ENCODE results near the gene GNA14.
"Not testable (repeated sequence)": the region's sequence is repeated elsewhere in the genome, so short reads cannot be mapped to it uniquely, and the experiment has no call there.

GNA14 gene

DNA sequence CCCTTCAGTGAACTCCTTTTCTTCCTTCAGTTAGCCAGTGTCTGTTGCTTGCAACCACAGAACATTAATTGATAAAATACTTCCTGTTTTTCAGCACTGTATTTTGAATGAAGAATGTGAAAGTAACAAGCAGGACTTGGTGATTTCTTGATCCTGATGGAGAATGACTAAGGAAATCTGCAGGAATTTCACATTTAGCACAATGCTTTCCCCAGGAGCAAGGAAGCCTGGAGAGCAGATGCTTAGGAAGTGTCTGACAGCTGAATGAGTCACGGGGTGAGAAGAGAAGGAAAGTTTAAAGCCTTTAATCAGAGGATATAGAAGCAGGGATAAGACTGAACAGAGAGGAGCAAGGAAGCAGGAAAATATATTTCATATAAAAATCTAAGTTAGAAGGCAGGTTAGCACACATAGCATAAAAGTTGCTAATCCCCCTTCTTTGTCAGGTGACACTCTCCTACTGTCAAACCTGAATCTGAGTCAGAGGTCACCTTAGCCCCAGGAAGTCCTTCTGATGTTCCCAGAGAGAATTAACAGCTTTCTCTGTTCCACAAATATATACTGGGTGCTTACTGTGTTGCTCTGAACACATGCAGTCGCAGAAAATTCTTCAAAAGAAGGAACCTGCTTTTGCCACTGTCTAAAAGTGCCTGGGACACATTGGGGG, 59.7 kb downstream of the GNA14 start:
- DNase-seq (ENCODE audit: low spot score), result peak; percentile 41

DNA sequence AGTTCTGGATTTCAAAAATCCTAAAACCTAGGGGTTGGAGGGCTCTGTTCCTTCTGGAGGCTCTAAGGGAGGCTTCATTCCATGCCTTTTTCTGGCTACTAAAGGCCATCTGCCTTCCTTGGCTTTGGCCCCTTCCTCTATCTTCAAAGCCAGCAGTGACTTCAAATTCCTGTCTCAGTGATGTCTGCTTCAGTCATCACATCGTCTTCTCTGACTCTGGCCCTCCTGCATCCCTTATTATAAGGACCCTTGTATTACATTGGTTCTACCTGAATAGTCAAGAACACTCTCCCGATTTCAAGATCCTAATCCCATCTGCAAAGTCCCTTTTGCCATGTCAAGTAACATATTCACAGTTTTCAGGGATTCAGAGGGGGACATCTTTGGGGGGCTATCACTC, 60.3 kb downstream of the GNA14 start:
- no peak for DNase-seq (ENCODE audit: low spot score)

DNA sequence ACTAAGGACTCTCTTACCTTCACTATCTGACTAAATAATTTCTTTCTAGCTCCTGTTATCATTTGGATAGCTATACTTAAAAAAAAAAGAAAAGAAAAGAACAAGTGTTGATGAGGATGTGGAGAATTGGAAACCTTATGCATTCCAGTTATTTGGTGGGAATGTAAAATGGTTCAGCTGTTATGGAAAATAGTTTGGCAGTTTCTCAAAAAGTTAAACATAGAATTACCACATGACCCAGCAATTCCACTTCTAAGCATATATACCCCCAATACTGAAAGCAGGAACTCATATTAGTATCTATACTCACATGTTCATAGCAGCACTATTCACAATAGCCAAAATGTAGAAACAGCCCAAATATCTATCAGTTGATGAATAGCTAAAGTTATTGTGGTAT, 61.1 kb downstream of the GNA14 start:
- DNase-seq (ENCODE audit: low spot score), result no peak

DNA sequence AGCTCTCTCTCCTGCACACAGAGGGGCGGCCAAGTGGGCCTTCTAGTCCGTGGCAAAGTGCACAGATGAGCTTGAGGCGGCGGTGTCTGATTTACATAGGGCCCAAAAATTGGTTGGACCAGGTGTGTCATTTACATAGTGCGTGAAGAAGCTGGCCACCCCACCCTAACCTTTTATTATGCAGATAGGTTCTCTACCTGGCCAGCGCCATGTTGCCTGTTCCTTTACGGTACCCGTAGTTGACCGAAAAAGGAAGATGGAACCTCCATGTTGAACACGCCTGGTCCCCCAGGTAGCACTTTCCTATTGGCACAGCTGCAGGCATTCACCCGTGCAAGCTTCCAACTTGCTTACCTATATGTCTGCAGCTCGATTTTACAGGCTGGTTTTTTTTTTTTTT, 61.5 kb downstream of the GNA14 start:
- DNase-seq (ENCODE audit: low spot score), result no peak

DNA sequence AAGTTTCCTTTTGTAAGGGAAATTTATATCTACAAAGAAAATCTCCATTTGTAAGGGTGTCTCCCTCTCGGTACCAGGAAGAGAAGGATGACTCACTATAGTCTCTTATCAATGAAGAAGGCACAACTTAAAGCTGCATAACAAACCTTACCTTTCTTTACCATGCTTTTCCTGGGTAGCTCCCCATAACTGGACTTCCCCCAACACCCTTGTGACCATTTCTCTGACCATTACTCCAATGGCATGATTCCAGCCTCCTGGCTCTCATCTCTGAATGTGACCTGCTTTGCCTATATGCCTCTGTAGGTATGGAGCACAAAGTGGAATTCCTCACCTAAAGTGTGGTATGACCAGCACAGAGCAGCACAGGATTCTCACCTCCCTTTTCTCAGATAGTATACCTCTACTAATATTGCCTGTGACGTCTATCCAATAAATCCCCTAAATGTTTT, 62.8 kb downstream of the GNA14 start:
- DNase-seq (ENCODE audit: low spot score), result no peak

DNA sequence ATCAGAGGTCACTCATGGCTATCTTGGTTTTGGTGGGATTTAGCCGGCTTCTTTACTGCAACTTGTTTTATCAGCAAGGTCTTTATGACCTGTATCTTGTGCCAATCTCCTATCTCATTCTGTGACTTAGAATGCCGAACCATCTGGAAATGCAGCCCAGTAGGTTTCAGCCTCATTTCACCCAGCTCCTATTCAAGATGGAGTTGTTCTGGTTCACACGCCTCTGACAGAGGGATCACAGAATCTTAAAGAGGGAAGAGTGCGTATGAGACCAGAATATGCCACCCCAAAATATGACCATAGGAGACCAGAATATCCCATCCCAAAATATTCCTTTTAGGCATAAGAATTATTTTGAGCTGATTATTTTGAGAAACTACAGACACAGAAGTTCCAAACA, 63.2 kb downstream of the GNA14 start:
- not testable (repeated sequence) for DNase-seq (ENCODE audit: low spot score)

DNA sequence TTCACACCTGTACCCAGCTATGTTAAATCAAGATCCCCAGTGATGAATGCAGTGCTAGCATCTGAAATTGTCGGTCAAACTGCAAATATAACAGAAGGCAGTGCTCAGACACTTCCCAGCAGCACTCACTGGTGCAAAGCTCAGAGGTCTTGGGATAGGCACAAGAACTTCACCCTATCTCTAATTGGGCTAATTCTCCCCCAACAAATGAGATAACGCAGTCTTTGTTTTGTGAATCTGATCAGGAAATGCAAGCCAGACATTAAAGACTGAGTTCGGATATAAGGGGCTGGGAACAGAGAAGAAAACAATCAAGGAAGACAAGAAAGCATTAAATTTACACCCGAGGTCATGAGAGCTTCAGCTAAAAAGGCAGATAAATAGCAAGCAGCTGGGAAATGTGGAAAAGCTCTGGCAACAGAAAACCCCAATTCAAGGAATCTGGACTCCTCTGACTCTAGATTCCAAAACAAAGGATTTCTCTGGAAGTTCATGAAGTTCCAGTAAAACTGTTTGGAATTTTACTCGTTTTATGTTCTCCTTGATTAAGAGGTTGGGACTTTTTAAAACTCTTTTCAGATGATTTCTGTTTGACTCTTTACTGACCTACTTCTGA, 65.1 kb downstream of the GNA14 start:
- no peak for DNase-seq (ENCODE audit: low spot score)

DNA sequence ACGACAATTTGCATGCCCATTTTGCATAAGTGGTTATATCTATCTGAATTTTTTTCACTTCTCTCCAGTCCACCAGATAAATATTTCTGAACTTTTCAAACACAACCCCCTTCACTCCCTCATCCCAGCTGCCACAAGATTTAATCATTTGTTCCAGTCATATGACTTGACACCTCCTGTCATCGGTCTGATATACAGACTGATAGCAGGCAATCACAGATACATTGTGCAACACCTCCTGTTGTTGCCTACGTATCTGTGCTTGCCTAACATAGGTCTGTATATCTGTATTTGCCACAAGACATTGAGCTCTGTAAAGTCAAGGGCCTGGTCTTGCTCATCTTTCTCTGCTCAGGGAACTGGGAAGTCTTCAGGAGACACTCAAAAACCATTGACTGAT, 65.6 kb downstream of the GNA14 start:
- no peak for DNase-seq (ENCODE audit: low spot score)

DNA sequence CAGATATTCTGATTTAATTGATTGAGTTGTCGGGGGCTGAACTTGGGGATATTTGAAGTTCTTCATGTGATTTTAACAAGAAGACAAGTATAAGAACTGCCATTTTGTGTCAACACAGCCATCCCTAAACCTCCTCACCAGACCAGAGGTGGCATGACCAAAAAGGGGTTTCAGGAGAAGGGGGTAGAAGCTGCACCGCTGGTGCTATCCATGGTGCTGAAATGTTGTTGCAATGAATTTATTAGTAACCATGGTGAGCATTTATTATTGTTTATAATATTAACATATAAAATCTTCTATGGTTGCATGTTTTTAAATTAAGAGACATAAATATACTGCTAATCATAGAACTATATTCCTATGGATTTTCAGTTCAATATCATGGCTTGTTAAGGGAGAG, 72.3 kb downstream of the GNA14 start:
- DNase-seq (ENCODE audit: low spot score), result no peak

DNA sequence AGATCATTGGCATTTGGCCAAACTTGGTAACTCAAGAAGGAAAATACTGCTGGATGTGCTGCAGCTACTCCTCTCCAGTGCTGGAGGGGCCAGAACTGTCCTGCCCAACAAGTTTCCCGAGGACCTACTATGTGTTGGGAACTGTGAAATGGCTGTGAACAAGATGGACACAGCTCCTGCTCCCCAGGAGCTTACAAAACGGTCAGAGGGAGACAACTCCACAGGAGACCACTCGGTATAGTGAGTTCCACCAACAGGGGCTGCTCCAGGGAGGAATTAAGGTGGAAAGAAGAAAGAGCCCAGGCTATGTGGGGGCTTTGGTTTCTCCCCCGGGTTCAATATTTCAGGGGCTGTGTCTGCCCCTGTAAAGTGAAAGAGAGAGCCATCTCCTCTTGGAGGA, 78.8 kb downstream of the GNA14 start:
- DNase-seq (ENCODE audit: low spot score), result no peak

DNA sequence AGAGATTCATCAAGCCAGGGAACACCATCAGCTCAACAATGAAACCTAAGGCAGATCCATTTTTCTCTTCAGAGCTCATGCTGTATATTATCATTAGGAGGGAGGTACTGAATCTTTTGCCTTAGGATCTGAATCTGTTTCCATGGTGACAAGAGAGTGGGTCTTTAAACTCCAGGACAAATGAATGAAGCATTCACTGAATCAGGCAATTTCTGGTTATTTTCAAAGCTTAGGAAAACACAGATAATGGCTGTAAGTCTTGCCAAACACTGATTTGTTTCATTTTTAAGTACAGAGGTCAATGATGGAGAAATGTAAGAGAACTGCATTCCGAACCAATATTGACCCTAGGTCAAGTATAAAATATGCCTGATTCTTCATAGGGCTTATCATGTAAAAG, 84.9 kb downstream of the GNA14 start:
- no peak for DNase-seq (ENCODE audit: low spot score)

DNA sequence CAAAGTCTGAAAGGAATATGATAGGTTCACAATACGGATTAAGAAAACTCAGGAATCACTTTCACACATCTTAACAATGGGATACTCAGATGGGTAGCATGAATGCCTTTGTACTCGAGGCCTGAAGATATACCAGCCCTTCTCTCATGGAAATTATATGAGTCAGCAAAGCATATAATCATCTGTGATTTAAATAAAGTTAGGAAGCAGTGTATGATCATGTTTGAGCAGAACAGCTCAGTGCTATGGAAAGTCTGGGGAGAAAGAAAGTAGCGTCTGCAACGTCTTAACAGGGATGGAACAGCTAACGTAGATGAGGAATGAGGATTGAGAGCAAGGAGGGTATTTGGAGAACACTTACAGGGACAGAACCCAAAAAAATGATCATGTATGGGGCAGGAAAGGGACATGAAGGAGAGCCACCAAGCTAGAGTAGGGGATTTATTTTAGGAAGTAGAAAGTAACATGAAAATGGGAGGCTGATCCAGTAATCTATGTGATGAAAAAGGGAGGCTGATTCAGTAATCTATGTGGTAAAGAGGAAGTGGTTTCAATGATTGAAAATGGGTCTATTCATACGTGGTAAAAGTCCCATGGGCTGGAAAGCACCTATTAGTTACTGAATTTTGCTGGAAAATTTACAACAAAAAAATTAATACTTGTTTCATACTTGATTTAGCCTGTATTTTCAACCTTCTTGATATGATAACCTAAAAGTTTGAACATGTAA, 85.9 kb downstream of the GNA14 start:
- DNase-seq (ENCODE audit: low spot score), result no peak

DNA sequence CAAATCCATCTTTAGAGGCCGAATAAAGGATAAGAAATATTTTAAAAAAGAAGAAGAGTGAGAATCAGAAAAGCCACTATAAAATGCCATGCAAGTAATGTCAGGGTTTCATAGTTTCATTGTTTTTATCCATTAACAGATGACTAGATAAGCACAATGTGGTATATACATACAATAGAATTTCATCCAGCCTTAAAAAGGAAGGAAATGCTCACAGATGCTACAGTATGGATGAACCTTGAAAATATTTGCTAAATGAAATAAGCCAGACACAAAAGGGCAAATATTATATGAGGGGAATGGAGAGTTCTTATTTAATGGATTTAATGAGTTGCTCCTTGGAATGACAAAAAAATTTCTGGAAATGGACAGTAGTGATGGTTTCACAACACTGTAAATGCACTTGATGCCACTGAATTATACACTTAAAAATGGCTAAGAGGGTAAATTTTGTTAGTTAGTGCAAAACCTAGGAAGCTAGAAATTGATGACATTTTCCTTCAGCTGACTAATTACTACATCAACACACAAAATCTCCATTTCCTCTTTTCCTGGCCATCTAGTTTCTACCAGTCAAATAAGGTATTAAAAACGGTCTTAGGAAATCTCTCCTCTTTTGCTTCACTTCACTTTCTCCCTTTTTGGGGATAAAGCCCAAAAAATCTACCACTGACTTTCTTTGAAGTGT, 86.6 kb downstream of the GNA14 start:
- DNase-seq (ENCODE audit: low spot score), result no peak

DNA sequence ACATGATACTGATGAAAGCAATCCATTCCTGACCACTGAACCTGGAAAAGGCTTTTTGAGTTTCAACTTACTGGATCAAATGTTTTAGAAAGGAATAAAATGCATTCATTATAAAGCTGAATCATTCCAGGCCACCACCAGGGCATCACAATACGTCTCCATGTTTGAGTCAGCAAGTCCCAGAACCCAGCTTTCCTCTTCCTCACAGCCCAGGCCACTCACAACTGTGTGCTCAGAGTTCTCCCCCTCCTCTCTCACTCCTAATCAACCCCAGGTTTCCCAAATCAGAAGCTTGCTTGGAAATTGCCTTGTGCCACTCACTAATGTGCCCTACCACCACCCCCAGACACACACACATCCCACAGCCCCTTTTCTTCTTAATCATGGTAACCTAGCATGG, 91.7 kb downstream of the GNA14 start:
- DNase-seq (ENCODE audit: low spot score), result no peak

DNA sequence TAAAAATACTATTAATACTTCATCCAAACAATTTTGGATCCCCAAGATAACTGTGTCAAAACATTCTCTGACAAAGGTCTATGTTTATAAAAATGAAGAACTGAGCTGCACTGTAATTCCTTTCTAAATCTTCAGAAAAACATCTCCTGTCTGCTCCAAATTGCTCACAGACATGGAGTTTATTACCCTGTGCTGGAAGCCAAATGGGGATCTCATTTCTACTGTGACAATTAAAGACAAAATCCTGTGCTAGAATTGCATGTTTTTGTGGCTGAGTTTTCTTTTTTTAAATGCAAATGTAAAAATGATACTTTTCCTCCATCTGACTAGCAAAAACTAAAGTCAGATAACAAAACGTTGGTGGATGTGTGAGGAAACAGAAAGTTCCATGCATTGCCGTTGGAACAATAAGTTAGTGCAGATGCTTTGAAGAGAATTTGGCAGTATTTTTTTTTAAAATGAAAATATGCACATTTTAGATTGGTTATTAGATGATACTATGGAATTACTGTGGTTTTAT, 93.5 kb downstream of the GNA14 start:
- DNase-seq (ENCODE audit: low spot score), result no peak

DNA sequence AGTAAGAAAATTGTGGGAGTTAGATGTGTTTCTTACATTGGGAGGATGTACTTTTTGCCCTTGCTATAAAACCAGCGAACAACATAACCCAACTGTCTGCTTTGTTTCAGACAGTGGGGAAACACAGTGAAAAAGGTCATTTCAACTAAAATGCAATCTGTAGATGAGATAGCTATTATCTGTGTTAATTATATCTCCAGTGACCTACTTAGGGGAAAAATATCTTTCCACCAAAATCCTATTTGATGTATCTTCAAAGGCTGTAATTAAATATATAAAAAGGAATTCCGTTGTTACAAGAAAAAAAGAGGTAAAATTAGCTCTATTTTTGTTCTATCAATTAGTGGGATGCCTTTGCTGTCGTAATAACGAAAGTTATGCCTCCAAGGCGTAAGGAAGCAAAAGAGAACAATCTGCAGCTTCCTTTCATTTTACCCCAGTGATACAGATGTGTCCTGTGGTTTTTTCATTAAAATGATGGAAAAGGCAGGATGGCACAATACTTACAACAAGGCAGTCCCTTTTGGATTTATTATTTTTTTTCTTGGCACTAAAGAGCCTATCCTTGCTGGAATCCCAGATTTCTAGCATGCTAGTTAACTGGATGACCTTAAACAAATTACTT, 100.9 kb downstream of the GNA14 start:
- DNase-seq (ENCODE audit: low spot score), result no peak

DNA sequence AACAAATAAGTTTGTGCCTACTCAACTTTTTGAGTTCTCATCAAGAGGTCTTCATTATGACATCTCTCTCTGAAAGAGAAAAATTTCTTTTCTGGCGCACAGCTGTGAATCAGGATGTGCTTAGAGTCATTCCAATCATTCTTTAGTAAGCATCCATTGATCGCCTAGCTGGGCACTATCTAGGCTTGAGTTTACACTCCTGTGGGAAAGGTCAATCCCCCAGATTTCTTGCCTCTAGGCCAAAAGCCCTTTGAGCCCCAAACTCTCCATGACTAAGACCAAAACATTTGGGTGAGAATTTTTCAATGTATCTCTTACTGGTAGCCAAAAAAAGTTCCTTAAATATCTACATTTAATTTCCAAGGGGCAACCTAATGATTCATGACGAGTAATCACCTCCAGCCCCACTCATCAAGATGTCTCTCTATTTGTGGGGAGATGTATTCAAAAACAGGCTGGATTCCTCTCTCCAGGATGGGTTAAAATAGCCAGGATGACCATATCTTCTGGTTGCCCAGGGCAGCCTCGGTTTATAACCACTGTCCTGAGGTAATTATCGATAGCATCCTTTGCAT, 101.7 kb downstream of the GNA14 start:
- no peak for DNase-seq (ENCODE audit: low spot score)

DNA sequence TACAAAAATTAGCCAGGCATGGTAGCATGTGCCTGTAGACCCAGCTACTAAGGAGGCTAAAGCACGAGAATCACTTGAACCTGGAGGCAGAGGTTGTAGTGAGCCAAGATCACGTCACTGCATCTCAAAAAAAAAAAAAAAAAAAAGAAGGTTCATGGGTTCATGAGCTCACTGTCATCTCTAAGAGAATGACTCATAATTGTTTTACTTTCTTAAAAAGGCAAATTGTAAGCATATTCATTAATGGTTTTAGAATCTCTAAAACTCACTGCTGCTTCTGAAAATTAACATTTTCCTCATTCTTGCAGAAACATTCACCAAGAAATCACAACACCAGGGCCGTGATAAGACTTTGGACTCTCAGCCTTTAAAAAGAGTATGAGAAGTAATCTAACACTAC, 103.6 kb downstream of the GNA14 start:
- no peak for DNase-seq (ENCODE audit: low spot score)

DNA sequence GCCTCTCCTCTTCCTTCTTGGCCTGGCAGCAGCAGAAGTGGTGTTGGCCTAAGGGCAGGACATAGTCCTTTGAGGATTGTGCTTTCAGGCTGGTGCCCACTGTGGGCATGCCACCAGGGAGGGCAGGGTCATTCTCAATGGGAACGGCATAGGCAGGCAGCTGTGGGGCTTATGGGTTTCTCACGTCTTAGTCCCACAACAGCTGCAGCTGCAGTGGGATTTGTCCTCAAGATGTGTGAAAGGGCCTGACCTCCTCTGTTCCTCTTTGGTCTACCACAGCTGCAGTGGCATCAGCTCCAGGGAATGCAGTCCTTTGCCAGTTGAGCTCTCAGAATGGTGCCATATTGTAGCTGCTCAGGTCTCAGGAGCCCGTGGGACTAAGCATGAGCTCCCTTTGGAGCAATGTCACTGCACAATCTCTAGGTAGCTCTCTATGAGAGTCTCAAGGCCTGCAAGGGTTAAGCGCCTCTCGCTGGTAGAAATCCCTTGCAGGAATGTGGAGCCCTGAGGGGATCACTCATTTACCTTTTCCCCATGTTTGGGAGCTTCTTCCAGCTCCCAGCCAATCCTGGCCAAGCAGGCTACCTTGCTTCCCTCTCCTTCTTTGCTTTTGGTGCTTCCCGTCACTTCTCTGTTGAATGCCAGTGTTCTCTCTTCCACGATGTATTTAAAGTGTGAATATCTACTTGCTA, 104.8 kb downstream of the GNA14 start:
- no peak for DNase-seq (ENCODE audit: low spot score)

DNA sequence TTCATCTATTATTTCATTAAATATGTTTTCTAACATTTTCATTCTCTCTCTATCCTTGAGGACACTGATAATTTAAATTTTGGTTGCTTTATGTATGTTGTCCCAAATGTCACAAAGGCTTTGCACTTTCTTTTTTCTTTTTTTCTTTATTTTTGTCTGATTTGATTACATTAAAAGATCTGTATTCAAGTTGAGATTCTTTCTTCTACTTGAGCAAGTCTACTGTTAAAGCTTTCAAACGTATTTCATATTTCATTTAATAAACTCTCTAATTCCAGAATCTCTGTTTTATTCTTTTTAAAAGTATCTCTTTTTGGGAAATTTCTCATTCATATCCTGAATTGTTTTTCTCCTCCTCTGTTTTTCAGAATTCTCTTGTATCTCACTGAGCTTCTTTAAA, 106.5 kb downstream of the GNA14 start:
- no peak for DNase-seq (ENCODE audit: low spot score)

DNA sequence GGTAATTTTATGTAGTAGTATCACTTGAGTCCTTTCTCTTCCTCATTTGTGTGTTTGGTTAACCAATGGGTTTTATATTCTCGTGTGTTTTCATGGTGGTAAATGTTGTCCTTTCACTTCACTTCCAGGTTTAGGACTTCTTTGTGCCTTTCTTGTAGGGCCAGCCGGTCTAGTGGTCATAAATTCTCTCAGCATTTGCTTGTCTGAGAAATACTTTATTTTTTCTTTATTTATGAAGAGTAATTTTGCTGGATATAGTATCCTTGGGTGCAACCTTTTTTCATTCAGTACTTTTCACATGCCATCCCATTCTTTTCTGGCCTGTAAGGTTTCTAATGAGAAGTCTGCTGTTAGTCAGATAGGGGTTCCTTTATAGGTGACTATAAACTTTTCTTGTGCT, 107.1 kb downstream of the GNA14 start:
- no peak for DNase-seq (ENCODE audit: low spot score)

All from AG08396 (cell line).